NCI-H1694 treated with DMSO at 0.1 percent for 48 hours (cell line): ENCODE measurements around the gene SOX8.

Experiments
- DNase-seq: peaks from one replicate; lab custom pipeline; 2025; lab: John Stamatoyannopoulos, UW

SOX8 gene

GRCh38 chr16:1026784-1027500 is 45.4 kb downstream of the SOX8 start:
- DNase-seq: no peak

- DNase-seq: no peak
Observed at GRCh38 chr16:1027501-1027815, 45.9 kb downstream of the SOX8 start.

GRCh38 chr16:1028056-1028455 is 46.5 kb downstream of the SOX8 start:
- DNase-seq: no peak

- DNase-seq: no peak
Observed at GRCh38 chr16:1028524-1029258, 47.1 kb downstream of the SOX8 start.

GRCh38 chr16:1029259-1029545 is 47.6 kb downstream of the SOX8 start:
- DNase-seq: no peak

GRCh38 chr16:1030473-1030901 is 48.9 kb downstream of the SOX8 start:
- DNase-seq: no peak

- no peak for DNase-seq
Observed at GRCh38 chr16:1031666-1032065, 50.1 kb downstream of the SOX8 start.

- DNase-seq: no peak
Observed at GRCh38 chr16:1032607-1033006, 51.0 kb downstream of the SOX8 start.

GRCh38 chr16:1033128-1033679 is 51.6 kb downstream of the SOX8 start:
- DNase-seq: no peak

GRCh38 chr16:1034230-1035065 is 52.9 kb downstream of the SOX8 start:
- DNase-seq: no peak

- DNase-seq: no peak
Observed at GRCh38 chr16:1035066-1035415, 53.5 kb downstream of the SOX8 start.

GRCh38 chr16:1036166-1036565 is 54.6 kb downstream of the SOX8 start:
- DNase-seq: no peak
